Measurements from ENCODE around the gene EDIL3.
A peak's percentile ranks its signal among the peaks of the same experiment; 100 is the strongest.
"Not testable (repeated sequence)": the region's sequence is repeated elsewhere in the genome, so short reads cannot be mapped to it uniquely, and the experiment has no call there.

The EDIL3 gene

DNA sequence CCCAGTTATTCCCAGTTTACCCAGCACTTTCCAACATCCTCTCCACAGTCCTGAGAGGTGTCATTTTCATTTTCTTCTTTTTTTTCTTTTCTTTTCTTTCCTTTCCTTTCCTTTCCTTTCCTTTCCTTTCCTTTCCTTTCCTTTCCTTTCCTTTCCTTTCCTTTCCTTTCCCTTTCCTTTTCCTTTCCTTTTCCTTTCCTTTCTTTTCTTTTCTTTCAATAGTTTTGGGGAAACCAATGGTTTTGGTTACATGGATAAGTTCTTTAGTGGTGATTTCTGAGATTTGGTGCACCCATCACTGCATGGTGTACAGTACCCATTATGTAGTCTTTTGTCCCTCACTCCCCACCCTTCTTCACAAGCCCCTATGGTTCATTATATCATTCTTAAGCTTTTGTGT is 224.0 kb downstream of the EDIL3 start:
- not testable (repeated sequence) for H3K4me3 ChIP-seq (ENCODE audit: low read length); H3K36me3 ChIP-seq (ENCODE audit: control insufficient read depth, insufficient read depth, low read length, severe bottlenecking); H3K27me3 ChIP-seq (replicated peaks; ENCODE audit: control insufficient read depth, insufficient read depth, low read length); H3K9me3 ChIP-seq (ENCODE audit: control insufficient read depth, low read length); H3K4me1 ChIP-seq (ENCODE audit: control insufficient read depth, insufficient read depth, low read length); DNase-seq (ENCODE audit: low read depth); H3K9ac ChIP-seq (ENCODE audit: low read length)

DNA sequence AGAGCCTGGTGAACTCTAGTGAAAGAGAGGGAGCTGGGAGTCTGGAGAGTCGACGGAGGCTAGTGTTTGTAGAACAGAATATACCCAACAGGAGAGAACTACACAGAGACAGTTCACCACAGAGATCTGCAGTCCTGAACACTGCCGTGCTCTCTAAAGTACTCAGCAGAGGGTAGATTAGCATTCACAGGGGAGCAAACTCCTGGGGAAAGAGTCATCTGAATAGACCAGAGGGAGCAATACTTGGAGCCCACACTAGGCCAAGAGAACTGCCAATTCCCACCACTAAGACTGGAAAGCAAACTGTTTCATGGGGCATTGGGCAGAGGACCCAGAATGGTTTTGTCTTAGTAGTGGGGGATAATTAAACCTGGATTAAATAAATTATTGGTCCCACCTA is 235.6 kb downstream of the EDIL3 start:
- no peak overlapping the region for H3K9ac ChIP-seq (ENCODE audit: low read length)
- H3K4me1 ChIP-seq (ENCODE audit: control insufficient read depth, insufficient read depth, low read length) = no peaks in the 10 kb centered on the region
- DNase-seq (ENCODE audit: low read depth) = no peak
- no peaks in the 10 kb centered on the region for H3K9me3 ChIP-seq (ENCODE audit: control insufficient read depth, low read length)
- H3K27me3 ChIP-seq (replicated peaks; ENCODE audit: control insufficient read depth, insufficient read depth, low read length) = no peaks in the 10 kb centered on the region
- H3K4me3 ChIP-seq (ENCODE audit: low read length) = no peak overlapping the region
- H3K36me3 ChIP-seq (ENCODE audit: control insufficient read depth, insufficient read depth, low read length, severe bottlenecking) = no peaks in the 10 kb centered on the region

DNA sequence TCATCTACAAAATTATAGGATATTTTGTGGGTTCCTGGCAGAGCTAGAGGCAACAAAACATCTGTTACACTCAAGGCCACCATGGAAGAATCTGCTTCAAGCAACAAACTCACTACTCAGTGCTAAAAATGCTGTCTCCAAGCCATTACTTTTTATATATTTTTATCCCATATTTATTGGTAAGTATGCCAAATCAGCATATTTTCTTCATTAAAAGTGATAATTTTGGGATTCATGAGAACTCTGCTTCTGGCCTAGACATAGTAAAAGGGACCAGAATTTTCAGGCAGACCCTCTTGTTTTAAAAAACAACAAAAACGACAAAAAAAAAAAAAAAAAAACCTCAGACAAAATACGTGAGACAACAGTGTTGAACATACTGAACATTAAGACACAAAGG is 236.0 kb downstream of the EDIL3 start:
- Histone ChIP-seq H3K4me3 (ENCODE audit: low read length) (no peak overlapping the region), H3K27me3 (replicated peaks; ENCODE audit: control insufficient read depth, insufficient read depth, low read length) (no peaks in the 10 kb centered on the region), H3K9me3 (ENCODE audit: control insufficient read depth, low read length) (no peaks in the 10 kb centered on the region), H3K9ac (ENCODE audit: low read length) (no peak overlapping the region), H3K4me1 (ENCODE audit: control insufficient read depth, insufficient read depth, low read length) (no peaks in the 10 kb centered on the region), H3K36me3 (ENCODE audit: control insufficient read depth, insufficient read depth, low read length, severe bottlenecking) (no peaks in the 10 kb centered on the region)
- no peak for DNase-seq (ENCODE audit: low read depth)

DNA sequence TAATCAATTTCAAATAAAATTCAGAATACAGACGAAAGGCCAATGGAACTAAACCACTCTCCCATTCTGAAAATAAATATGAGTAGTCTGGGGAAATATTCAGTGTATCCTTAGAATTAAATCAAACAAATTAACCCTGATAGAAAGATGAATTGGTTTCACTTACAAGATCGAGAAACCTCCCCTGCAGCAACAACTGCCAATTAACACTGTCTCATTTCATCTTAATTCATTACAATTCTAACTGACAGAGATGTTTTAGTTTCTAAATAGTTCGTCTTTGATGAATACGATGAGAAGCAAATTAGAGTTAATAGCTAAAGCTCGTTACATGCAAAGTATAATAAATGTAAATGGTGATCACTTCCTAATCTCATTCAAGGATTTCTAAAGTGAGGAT is 247.1 kb downstream of the EDIL3 start:
- H3K9ac ChIP-seq (ENCODE audit: low read length) = no peak overlapping the region
- no peaks in the 10 kb centered on the region for H3K9me3 ChIP-seq (ENCODE audit: control insufficient read depth, low read length)
- no peaks in the 10 kb centered on the region for H3K4me1 ChIP-seq (ENCODE audit: control insufficient read depth, insufficient read depth, low read length)
- H3K36me3 ChIP-seq (ENCODE audit: control insufficient read depth, insufficient read depth, low read length, severe bottlenecking) = no peaks in the 10 kb centered on the region
- no peak for DNase-seq (ENCODE audit: low read depth)
- H3K27me3 ChIP-seq (replicated peaks; ENCODE audit: control insufficient read depth, insufficient read depth, low read length) = no peaks in the 10 kb centered on the region
- H3K4me3 ChIP-seq (ENCODE audit: low read length) = no peak overlapping the region

DNA sequence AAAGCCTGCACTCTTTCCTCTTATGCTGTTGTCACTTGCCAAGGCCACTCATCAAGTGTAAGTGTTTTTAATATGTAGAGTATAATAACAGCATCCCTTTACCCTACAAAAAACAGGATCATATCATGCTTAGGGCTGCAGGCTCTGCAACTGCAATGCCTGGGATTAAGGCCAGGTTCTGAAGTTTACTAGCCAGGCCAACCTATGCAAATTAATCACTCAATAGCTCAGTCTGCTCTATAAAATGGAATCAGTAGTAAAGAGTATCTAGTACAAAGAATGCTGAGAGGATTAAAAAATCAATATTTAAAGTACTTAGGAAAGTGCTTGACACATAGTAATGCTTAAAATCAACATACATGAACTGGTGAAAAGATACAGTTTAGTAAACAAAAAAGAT is 253.3 kb downstream of the EDIL3 start:
- H3K4me1 ChIP-seq (ENCODE audit: control insufficient read depth, insufficient read depth, low read length) = no peaks in the 10 kb centered on the region
- no peaks in the 10 kb centered on the region for H3K27me3 ChIP-seq (replicated peaks; ENCODE audit: control insufficient read depth, insufficient read depth, low read length)
- no peak for DNase-seq (ENCODE audit: low read depth)
- no peak overlapping the region for H3K9ac ChIP-seq (ENCODE audit: low read length)
- H3K9me3 ChIP-seq (ENCODE audit: control insufficient read depth, low read length) = no peaks in the 10 kb centered on the region
- no peaks in the 10 kb centered on the region for H3K36me3 ChIP-seq (ENCODE audit: control insufficient read depth, insufficient read depth, low read length, severe bottlenecking)
- no peak overlapping the region for H3K4me3 ChIP-seq (ENCODE audit: low read length)

DNA sequence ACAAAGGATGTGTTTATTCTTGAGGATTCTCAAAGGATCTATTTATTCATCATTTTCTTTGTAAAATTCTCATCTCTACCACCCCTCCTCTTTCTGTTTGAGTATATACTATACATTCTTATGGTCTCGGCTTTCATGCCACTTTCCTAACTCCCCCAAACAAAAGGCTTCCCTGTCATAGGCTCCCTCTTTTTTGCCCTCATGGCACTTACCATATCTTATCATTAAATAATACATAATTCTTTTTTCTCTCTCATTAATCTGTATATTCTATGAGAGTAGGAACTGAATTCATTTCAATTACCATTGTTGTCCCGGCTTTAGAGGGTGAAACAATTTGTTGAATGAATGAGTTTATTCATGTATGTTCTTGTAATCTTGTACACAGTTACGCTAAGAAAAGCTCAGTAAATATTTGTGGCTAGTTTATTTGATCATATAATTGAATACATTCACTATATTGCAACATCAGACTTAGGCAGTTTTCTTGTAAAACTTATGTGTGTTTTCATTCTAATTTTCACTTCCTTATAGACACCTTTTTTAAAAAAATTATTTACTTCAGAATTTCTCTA is 254.6 kb downstream of the EDIL3 start:
- H3K9ac ChIP-seq (ENCODE audit: low read length) = no peak overlapping the region
- H3K36me3 ChIP-seq (ENCODE audit: control insufficient read depth, insufficient read depth, low read length, severe bottlenecking) = no peaks in the 10 kb centered on the region
- DNase-seq (ENCODE audit: low read depth) = peak; percentile 70
- H3K27me3 ChIP-seq (replicated peaks; ENCODE audit: control insufficient read depth, insufficient read depth, low read length) = no peaks in the 10 kb centered on the region
- no peaks in the 10 kb centered on the region for H3K4me1 ChIP-seq (ENCODE audit: control insufficient read depth, insufficient read depth, low read length)
- H3K4me3 ChIP-seq (ENCODE audit: low read length) = no peak overlapping the region
- no peaks in the 10 kb centered on the region for H3K9me3 ChIP-seq (ENCODE audit: control insufficient read depth, low read length)

DNA sequence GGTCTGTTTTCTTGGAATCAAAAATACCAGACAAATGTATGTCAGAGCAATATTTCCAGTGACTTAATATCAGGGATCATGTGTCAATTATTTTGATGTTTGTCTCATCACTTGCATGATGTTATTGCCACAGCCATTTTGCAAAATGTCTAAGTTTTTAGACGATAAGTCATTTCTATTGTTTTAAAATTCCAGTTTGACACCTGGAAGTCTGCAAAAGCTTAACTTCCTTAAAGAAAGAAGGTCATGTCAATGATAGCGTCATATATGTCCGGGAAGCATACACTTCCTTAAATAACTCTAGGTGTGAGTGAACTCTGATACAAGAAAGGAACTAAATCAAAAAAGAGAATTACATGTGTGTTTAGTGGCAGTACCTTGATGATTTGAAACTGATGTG is 259.5 kb downstream of the EDIL3 start:
- no peaks in the 10 kb centered on the region for H3K27me3 ChIP-seq (replicated peaks; ENCODE audit: control insufficient read depth, insufficient read depth, low read length)
- no peaks in the 10 kb centered on the region for H3K36me3 ChIP-seq (ENCODE audit: control insufficient read depth, insufficient read depth, low read length, severe bottlenecking)
- no peaks in the 10 kb centered on the region for H3K9me3 ChIP-seq (ENCODE audit: control insufficient read depth, low read length)
- no peak for DNase-seq (ENCODE audit: low read depth)
- no peak overlapping the region for H3K4me3 ChIP-seq (ENCODE audit: low read length)
- H3K9ac ChIP-seq (ENCODE audit: low read length) = no peak overlapping the region
- no peaks in the 10 kb centered on the region for H3K4me1 ChIP-seq (ENCODE audit: control insufficient read depth, insufficient read depth, low read length)

DNA sequence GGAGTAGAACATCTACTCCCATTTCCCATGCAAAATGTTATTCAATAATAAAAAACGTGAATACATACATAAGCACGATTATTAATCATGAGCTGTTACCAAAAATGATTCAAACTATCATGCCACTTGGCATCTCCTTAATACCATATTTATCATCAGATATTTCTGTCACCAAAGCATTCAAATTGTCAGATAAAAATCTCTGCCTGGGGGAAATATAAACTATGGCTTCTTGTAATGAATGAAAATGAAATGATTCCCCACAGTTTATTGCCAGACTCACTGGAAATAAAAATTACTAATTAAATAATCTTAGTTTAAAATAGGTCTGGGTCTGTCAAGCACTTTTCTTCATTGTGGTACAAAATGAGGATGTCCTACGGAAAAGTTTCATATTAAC is 265.4 kb downstream of the EDIL3 start:
- no peaks in the 10 kb centered on the region for H3K4me1 ChIP-seq (ENCODE audit: control insufficient read depth, insufficient read depth, low read length)

DNA sequence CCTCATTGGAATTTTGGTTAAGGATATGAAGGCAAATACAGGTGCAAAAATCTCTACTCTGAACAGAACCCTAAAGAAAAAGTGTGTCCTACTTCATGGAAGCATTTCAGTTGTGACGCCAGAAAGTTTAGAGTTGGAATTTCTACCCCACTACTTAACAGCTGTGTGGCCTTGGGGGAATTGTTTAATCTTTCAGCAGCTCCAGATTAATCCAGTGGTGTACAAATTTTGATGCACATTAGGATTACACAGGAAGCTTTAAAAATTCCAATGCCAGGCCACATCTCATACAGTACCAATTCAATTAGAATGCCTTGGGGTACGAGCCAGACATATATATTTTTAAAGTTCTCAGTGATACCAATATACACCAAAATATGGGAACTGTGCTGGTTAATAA is 266.1 kb downstream of the EDIL3 start:
- H3K9ac ChIP-seq (ENCODE audit: low read length) = no peak overlapping the region
- DNase-seq (ENCODE audit: low read depth) = no peak
- H3K27me3 ChIP-seq (replicated peaks; ENCODE audit: control insufficient read depth, insufficient read depth, low read length) = no peaks in the 10 kb centered on the region
- H3K4me3 ChIP-seq (ENCODE audit: low read length) = no peak overlapping the region
- H3K4me1 ChIP-seq (ENCODE audit: control insufficient read depth, insufficient read depth, low read length) = no peaks in the 10 kb centered on the region
- H3K36me3 ChIP-seq (ENCODE audit: control insufficient read depth, insufficient read depth, low read length, severe bottlenecking) = no peaks in the 10 kb centered on the region
- H3K9me3 ChIP-seq (ENCODE audit: control insufficient read depth, low read length) = no peaks in the 10 kb centered on the region

More for the DNA sequence above, 265.4 kb downstream of the EDIL3 start:
- H3K4me3 ChIP-seq (ENCODE audit: low read length) = no peak overlapping the region
- DNase-seq (ENCODE audit: low read depth) = no peak
- H3K9ac ChIP-seq (ENCODE audit: low read length) = no peak overlapping the region
- H3K36me3 ChIP-seq (ENCODE audit: control insufficient read depth, insufficient read depth, low read length, severe bottlenecking) = no peaks in the 10 kb centered on the region
- H3K27me3 ChIP-seq (replicated peaks; ENCODE audit: control insufficient read depth, insufficient read depth, low read length) = no peaks in the 10 kb centered on the region
- H3K9me3 ChIP-seq (ENCODE audit: control insufficient read depth, low read length) = no peaks in the 10 kb centered on the region

DNA sequence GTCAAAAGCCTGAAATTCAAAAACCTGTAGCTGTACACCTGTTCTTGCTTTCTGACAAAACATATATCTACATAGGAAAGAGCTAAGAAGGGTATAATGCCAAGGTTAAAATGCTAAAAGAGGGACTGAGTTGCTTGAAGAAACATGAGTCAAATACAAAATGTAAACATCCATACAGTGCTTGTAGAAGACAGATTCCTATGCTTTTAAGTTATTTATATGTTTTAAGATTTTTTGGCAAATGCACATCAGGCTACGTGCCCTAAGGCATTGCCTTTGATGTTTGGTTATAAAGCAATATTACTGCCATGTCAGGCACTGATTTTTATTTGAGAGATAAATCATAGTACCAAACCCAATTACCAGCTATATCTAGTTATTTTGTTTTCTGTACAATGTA is 269.0 kb downstream of the EDIL3 start:
- Histone ChIP-seq H3K9ac (ENCODE audit: low read length) (no peak overlapping the region), H3K9me3 (ENCODE audit: control insufficient read depth, low read length) (no peaks in the 10 kb centered on the region), H3K4me3 (ENCODE audit: low read length) (no peak overlapping the region), H3K4me1 (ENCODE audit: control insufficient read depth, insufficient read depth, low read length) (no peaks in the 10 kb centered on the region), H3K27me3 (replicated peaks; ENCODE audit: control insufficient read depth, insufficient read depth, low read length) (no peaks in the 10 kb centered on the region), H3K36me3 (ENCODE audit: control insufficient read depth, insufficient read depth, low read length, severe bottlenecking) (no peaks in the 10 kb centered on the region)
- DNase-seq (ENCODE audit: low read depth) = no peak

DNA sequence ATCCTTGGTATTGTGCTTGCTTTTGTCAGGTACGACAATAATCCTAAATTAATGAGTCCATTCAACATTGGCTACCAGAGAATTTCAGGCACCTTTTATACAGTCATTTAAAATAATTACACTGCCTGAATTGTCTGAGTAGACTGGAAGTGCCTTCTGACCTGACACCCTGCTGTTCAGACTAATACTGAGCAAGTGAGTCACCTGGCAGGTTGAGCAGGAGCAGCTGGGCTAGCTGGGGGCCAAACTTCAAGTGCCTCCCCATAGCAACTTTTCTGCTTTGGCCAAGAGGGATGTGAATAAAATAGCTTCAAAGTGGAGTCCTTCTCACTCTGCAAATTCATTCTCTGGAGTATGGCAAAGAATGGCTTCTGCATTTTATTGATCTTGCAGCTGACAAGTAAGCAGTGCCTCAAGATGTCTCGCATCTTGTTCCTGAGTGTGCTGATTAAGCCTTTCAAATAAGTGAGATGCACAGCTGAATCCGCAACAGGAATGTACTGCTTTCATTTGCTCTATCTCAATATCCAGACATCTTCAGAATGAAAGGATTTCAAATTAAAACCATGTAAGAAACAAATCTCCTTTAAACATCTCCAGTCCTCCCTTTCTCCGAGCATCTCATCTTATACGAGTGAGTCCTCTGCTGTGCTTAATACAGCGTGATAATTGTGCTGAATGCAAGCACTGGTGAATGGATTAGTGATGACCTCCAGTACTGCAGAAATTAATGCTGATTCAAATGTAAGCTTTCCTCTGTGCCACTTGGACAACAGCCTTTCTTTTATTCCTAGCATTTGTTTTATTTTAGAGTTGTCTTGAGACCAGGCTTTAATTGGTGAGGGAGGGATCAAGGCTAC is 271.2 kb downstream of the EDIL3 start:
- Histone ChIP-seq H3K4me3 (ENCODE audit: low read length) (no peak overlapping the region), H3K9ac (ENCODE audit: low read length) (no peak overlapping the region), H3K4me1 (ENCODE audit: control insufficient read depth, insufficient read depth, low read length) (no peaks in the 10 kb centered on the region), H3K9me3 (ENCODE audit: control insufficient read depth, low read length) (no peaks in the 10 kb centered on the region), H3K36me3 (ENCODE audit: control insufficient read depth, insufficient read depth, low read length, severe bottlenecking) (no peaks in the 10 kb centered on the region), H3K27me3 (replicated peaks; ENCODE audit: control insufficient read depth, insufficient read depth, low read length) (no peaks in the 10 kb centered on the region)
- no peak for DNase-seq (ENCODE audit: low read depth)

DNA sequence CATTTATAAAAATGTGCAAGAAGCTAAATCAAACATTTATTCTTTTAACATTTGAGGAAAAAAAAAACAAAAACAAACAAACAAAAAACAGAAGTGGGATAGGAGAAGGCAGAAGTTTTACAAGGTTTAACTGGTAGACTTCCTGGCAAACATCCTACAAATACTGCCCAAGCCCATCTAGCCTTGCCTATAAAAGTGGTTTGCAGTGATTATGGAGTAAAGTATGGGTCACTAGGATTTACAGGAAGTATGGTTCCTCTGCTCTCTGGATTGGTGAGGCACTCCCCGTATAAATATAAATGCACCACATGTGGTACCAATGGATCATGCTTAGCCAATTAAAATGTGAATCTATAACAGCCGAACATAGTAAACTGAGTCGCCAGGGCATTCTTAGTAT is 291.9 kb downstream of the EDIL3 start:
- Histone ChIP-seq H3K9me3 (ENCODE audit: control insufficient read depth, low read length) (no peaks in the 10 kb centered on the region), H3K4me3 (ENCODE audit: low read length) (no peak overlapping the region), H3K9ac (ENCODE audit: low read length) (no peak overlapping the region), H3K27me3 (replicated peaks; ENCODE audit: control insufficient read depth, insufficient read depth, low read length) (no peaks in the 10 kb centered on the region), H3K4me1 (ENCODE audit: control insufficient read depth, insufficient read depth, low read length) (no peaks in the 10 kb centered on the region), H3K36me3 (ENCODE audit: control insufficient read depth, insufficient read depth, low read length, severe bottlenecking) (no peaks in the 10 kb centered on the region)
- no peak for DNase-seq (ENCODE audit: low read depth)

Measured in adipocyte (in vitro differentiated cells).